Inflammatory macrophage treated with lipopolysaccharide for 4 hours (primary cell): ENCODE measurements around the gene TTC4.
"Not testable (repeated sequence)": the region's sequence is repeated elsewhere in the genome, so short reads cannot be mapped to it uniquely, and the experiment has no call there.

Experiments
- DNase-seq: peaks from one replicate; pipeline ENCODE4 v3.0.0-alpha.2; 2020

TTC4 gene

GRCh38 chr1:54751426-54751825 lies 35.8 kb downstream of the TTC4 start:
- no peak for DNase-seq

- no peak for DNase-seq
Measured at GRCh38 chr1:54754045-54754444, 38.4 kb downstream of the TTC4 start.

GRCh38 chr1:54754486-54755285 lies 39.0 kb downstream of the TTC4 start:
- no peak for DNase-seq

GRCh38 chr1:54757833-54758232 lies 42.2 kb downstream of the TTC4 start:
- DNase-seq = no peak

GRCh38 chr1:54758678-54759348 lies 43.2 kb downstream of the TTC4 start:
- no peak for DNase-seq

GRCh38 chr1:54763816-54764132 lies 48.1 kb downstream of the TTC4 start:
- DNase-seq = no peak

- DNase-seq = peak; percentile 100
Measured at GRCh38 chr1:54764133-54764921, 48.7 kb downstream of the TTC4 start, which contains the start of gene PARS2. Gene PARS2 (minus strand): TSS chr1:54764523. CDS start chr1:54759161, 5,362 bp downstream.

GRCh38 chr1:54764922-54765561 lies 49.4 kb downstream of the TTC4 start:
- DNase-seq = no peak

GRCh38 chr1:54766726-54767125 lies 51.1 kb downstream of the TTC4 start:
- no peak for DNase-seq

GRCh38 chr1:54767526-54767925 lies 51.9 kb downstream of the TTC4 start:
- no peak for DNase-seq

GRCh38 chr1:54768093-54768492 lies 52.4 kb downstream of the TTC4 start:
- DNase-seq = no peak

- no peak for DNase-seq
Measured at GRCh38 chr1:54772951-54773350, 57.3 kb downstream of the TTC4 start.

- no peak for DNase-seq
Measured at GRCh38 chr1:54774820-54775498, 59.3 kb downstream of the TTC4 start.

- not testable (repeated sequence) for DNase-seq
Measured at GRCh38 chr1:54775828-54776721, 60.4 kb downstream of the TTC4 start.

GRCh38 chr1:54777011-54777410 lies 61.4 kb downstream of the TTC4 start:
- no peak for DNase-seq

GRCh38 chr1:54777431-54777830 lies 61.8 kb downstream of the TTC4 start:
- DNase-seq = no peak

- no peak for DNase-seq
Measured at GRCh38 chr1:54781023-54781723, 65.5 kb downstream of the TTC4 start.

GRCh38 chr1:54782156-54782555 lies 66.5 kb downstream of the TTC4 start:
- DNase-seq = no peak

- DNase-seq = no peak
Measured at GRCh38 chr1:54782588-54782987, 66.9 kb downstream of the TTC4 start.

GRCh38 chr1:54784066-54784465 lies 68.4 kb downstream of the TTC4 start:
- DNase-seq = no peak

GRCh38 chr1:54786778-54787177 lies 71.1 kb downstream of the TTC4 start:
- DNase-seq = no peak
